Mesenchymal stem cell (in vitro differentiated cells and primary cell): Measurements from ENCODE around the gene TLX2.

ENCODE experiments used
- DNase-seq: peaks from one replicate; pipeline ENCODE4 v3.0.0-alpha.2; 2013
- H2AFZ ChIP-seq: one replicate; pipeline ENCODE4 v1.6.1; 2013; ENCODE audit warnings: low read depth, mild to moderate bottlenecking, control low read depth, inconsistent platforms, low read length, moderate library complexity
- H2AK5ac ChIP-seq: 2 replicates; pipeline ENCODE4 v1.6.1; 2013; ENCODE audit warnings: low read length, moderate library complexity, mild to moderate bottlenecking, inconsistent platforms; ENCODE audit not compliant: severe bottlenecking
- H2BK120ac ChIP-seq: one replicate; pipeline ENCODE4 v1.6.1; 2013; ENCODE audit warnings: low read depth, mild to moderate bottlenecking, inconsistent platforms, low read length, moderate library complexity
- H2BK12ac ChIP-seq, 2 experiments: one replicate each; pipeline ENCODE4 v1.6.1; 2013; ENCODE audit warnings: inconsistent platforms in 2 of 2, low read length in 2 of 2, mild to moderate bottlenecking in 2 of 2, moderate library complexity in 2 of 2, control low read depth in 1 of 2
- H2BK15ac ChIP-seq: one replicate; pipeline ENCODE4 v1.6.1; 2013; ENCODE audit warnings: mild to moderate bottlenecking, low read depth, inconsistent platforms; ENCODE audit not compliant: poor library complexity, severe bottlenecking
- H2BK5ac ChIP-seq: 2 replicates; pipeline ENCODE4 v1.6.1; 2013; ENCODE audit warnings: low read depth, mild to moderate bottlenecking, low read length, control low read depth, inconsistent platforms; ENCODE audit not compliant: poor library complexity, severe bottlenecking
- H3K14ac ChIP-seq, 2 experiments: one replicate each; pipeline ENCODE4 v1.6.1; 2013; ENCODE audit warnings: inconsistent platforms in 2 of 2, low read length in 2 of 2, control low read depth in 1 of 2, mild to moderate bottlenecking in 1 of 2, moderate library complexity in 1 of 2
- H3K18ac ChIP-seq, 2 experiments: one replicate each; pipeline ENCODE4 v1.6.1; 2013; ENCODE audit warnings: inconsistent platforms in 2 of 2, low read length in 2 of 2, control low read depth in 1 of 2, low read depth in 1 of 2, mild to moderate bottlenecking in 1 of 2
- H3K23ac ChIP-seq, 2 experiments: one replicate each; pipeline ENCODE4 v1.6.1; 2013; ENCODE audit warnings: inconsistent platforms in 2 of 2, low read length in 2 of 2, mild to moderate bottlenecking in 2 of 2, moderate library complexity in 2 of 2, control low read depth in 1 of 2
- H3K27ac ChIP-seq: 2 replicates; pipeline ENCODE4 v1.5.1; 2013; ENCODE audit warnings: mild to moderate bottlenecking, moderate library complexity, low read length, control low read depth, inconsistent platforms; ENCODE audit not compliant: poor library complexity, severe bottlenecking
- H3K27me3 ChIP-seq, 2 experiments: 2 replicates each; pipeline versions ENCODE4 v1.6.1 to v1.7.0; 2013; ENCODE audit warnings: low read length in 2 of 2, mild to moderate bottlenecking in 2 of 2, moderate library complexity in 2 of 2, control low read depth in 1 of 2, inconsistent platforms in 1 of 2; ENCODE audit not compliant: control insufficient read depth in 1 of 2, insufficient read depth in 1 of 2
- H3K36me3 ChIP-seq, 2 experiments: 2 replicates each; pipeline versions ENCODE4 v1.6.1 to v1.7.0; 2013; ENCODE audit warnings: low read length in 2 of 2, control low read depth in 1 of 2, inconsistent platforms in 1 of 2, low read depth in 1 of 2, mild to moderate bottlenecking in 1 of 2; ENCODE audit not compliant: insufficient read depth in 2 of 2, control insufficient read depth in 1 of 2
- H3K4ac ChIP-seq, 2 experiments: one replicate each; pipeline ENCODE4 v1.6.1; 2013; ENCODE audit warnings: inconsistent platforms in 2 of 2, low read length in 2 of 2, mild to moderate bottlenecking in 2 of 2, moderate library complexity in 2 of 2, control low read depth in 1 of 2, low read depth in 1 of 2
- H3K4me1 ChIP-seq: 2 replicates; pipeline ENCODE4 v1.6.1; 2013; ENCODE audit warnings: low read depth, low read length, control low read depth; ENCODE audit not compliant: control insufficient read depth, insufficient read depth
- H3K4me2 ChIP-seq: 2 replicates; pipeline ENCODE4 v1.6.1; 2013; ENCODE audit warnings: low read length, mild to moderate bottlenecking, inconsistent platforms; ENCODE audit not compliant: poor library complexity, severe bottlenecking
- H3K4me3 ChIP-seq, 2 experiments: 2 replicates each; pipeline versions ENCODE4 v1.5.1 to v1.7.0; 2013; ENCODE audit warnings: low read length in 2 of 2, mild to moderate bottlenecking in 2 of 2, control low read depth in 1 of 2, low read depth in 1 of 2; ENCODE audit not compliant: insufficient read depth in 1 of 2
- H3K79me1 ChIP-seq: replicated peaks from 2 replicates; pipeline ENCODE4 v1.6.1; 2013; ENCODE audit warnings: mild to moderate bottlenecking, control low read depth, low read length, inconsistent platforms; ENCODE audit not compliant: poor library complexity, severe bottlenecking
- H3K9ac ChIP-seq: 2 replicates; pipeline ENCODE4 v1.7.0; 2013; ENCODE audit warnings: mild to moderate bottlenecking, low read length, moderate library complexity
- H3K9me3 ChIP-seq: 2 replicates; pipeline ENCODE4 v1.7.0; 2013; ENCODE audit warnings: mild to moderate bottlenecking, low read length; ENCODE audit not compliant: control insufficient read depth
- H4K8ac ChIP-seq: one replicate; pipeline ENCODE4 v1.6.1; 2013; ENCODE audit warnings: inconsistent platforms, mild to moderate bottlenecking, low read length, moderate library complexity
- H4K91ac ChIP-seq: one replicate; pipeline ENCODE4 v1.6.1; 2013; ENCODE audit warnings: mild to moderate bottlenecking, low read length, inconsistent platforms
- WGBS: methylation state at CpG from one replicate; pipeline ENCODE4 v1.1.7; 2013; ENCODE audit warnings: mixed read lengths; 5-methylcytosine and 5-hydroxymethylcytosine counted together

TLX2 gene

DNA sequence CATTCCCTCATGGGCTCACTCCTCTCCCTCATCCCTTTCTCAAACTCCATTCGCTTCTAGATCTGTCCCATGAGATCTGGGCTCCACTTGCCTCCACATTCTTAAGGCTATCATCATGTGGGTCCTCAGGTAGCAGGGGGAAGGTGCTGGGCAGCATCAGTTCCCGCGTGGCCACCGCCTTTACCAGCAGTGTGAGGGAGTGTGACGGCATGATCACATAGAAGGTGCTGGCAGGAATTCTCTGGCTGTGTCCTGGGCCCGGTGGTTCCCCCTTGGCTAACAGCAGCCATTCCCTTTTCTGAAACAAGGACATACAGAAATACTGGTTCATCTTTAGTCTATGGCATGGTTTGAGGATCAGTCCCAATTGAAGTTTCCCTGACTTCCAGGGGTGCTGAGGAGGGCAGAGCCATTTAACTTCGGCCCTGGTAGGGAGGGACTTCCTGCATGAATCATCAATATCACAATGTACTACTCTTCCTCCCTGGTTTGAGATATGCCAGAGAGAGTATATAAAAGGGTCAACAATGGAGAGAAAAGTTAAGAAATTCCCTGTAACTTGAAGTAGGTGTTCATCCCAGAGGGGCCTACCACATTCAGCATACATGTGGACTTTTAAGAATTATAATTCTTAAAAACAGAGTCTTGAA, 48.0 kb downstream of the TLX2 start:
- peaks cover 0 to 8% of the 10 kb centered on the region in 2 experiments for H3K36me3 ChIP-seq
- H3K14ac ChIP-seq = peak overlapping the region in 1 of 2 experiments; percentile 53
- peak overlapping the region; percentile 27 for H4K8ac ChIP-seq
- no peaks in the 10 kb centered on the region for H3K9me3 ChIP-seq
- no peak overlapping the region for H3K9ac ChIP-seq
- H2BK5ac ChIP-seq = no peak overlapping the region
- H3K4me2 ChIP-seq = no peak overlapping the region
- peaks cover 3% of the 10 kb centered on the region for H3K79me1 ChIP-seq
- peak overlapping the region in 1 of 2 experiments; percentile 45 for H2BK12ac ChIP-seq
- no peak overlapping the region for H3K4ac ChIP-seq
- no peak overlapping the region for H2AFZ ChIP-seq
- peak overlapping the region; percentile 31 for H4K91ac ChIP-seq
- no peak overlapping the region for H3K27ac ChIP-seq
- no peak overlapping the region for H3K4me3 ChIP-seq
- DNase-seq = no peak
- no peak overlapping the region for H2BK15ac ChIP-seq
- peak overlapping the region in 1 of 2 experiments; percentile 50 for H3K18ac ChIP-seq
- H3K23ac ChIP-seq = no peak overlapping the region
- no peak overlapping the region for H2AK5ac ChIP-seq
- no peaks in the 10 kb centered on the region for H3K27me3 ChIP-seq
- H3K4me1 ChIP-seq = peaks cover 8% of the 10 kb centered on the region
- no peak overlapping the region for H2BK120ac ChIP-seq
- WGBS = 91% methylated on average over 6 of the region's 7 CpGs

DNA sequence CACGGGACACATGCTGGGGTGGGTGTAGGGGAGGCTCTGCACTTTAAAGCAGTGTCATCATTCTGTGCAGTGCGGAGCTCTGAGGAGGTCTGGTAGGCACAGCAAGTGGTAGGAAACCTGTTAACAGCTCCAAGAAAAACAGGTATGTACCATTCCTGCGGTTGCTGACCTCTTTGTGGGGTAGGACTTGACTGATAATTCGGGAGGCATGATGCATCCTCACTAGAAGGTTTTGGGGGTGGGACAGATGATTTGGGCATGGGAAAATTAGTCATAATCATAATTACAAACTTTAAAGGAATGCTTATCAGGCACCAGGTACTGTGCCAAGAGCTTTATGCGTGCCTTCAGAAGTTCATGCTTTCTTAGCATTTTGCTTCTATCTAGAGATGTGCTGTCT, 50.0 kb downstream of the TLX2 start:
- H2BK12ac ChIP-seq = no peak overlapping the region
- no peak overlapping the region for H2BK15ac ChIP-seq
- H3K9me3 ChIP-seq = no peaks in the 10 kb centered on the region
- no peak overlapping the region for H3K4ac ChIP-seq
- H3K18ac ChIP-seq = no peak overlapping the region
- H2BK5ac ChIP-seq = no peak overlapping the region
- no peak overlapping the region for H3K9ac ChIP-seq
- H4K8ac ChIP-seq = no peak overlapping the region
- no peak overlapping the region for H3K23ac ChIP-seq
- peaks cover 8% of the 10 kb centered on the region for H3K4me1 ChIP-seq
- no peak overlapping the region for H3K14ac ChIP-seq
- no peak overlapping the region for H4K91ac ChIP-seq
- no peak overlapping the region for H2BK120ac ChIP-seq
- H2AK5ac ChIP-seq = no peak overlapping the region
- H3K4me2 ChIP-seq = peak overlapping the region; percentile 14
- no peaks in the 10 kb centered on the region for H3K36me3 ChIP-seq
- whole genome bisulfite sequencing = 89% methylated on average over 4 of the region's 5 CpGs
- H3K27ac ChIP-seq = no peak overlapping the region
- H3K79me1 ChIP-seq = no peaks in the 10 kb centered on the region
- H2AFZ ChIP-seq = no peak overlapping the region
- H3K27me3 ChIP-seq = no peaks in the 10 kb centered on the region
- no peak overlapping the region for H3K4me3 ChIP-seq
- DNase-seq = no peak

DNA sequence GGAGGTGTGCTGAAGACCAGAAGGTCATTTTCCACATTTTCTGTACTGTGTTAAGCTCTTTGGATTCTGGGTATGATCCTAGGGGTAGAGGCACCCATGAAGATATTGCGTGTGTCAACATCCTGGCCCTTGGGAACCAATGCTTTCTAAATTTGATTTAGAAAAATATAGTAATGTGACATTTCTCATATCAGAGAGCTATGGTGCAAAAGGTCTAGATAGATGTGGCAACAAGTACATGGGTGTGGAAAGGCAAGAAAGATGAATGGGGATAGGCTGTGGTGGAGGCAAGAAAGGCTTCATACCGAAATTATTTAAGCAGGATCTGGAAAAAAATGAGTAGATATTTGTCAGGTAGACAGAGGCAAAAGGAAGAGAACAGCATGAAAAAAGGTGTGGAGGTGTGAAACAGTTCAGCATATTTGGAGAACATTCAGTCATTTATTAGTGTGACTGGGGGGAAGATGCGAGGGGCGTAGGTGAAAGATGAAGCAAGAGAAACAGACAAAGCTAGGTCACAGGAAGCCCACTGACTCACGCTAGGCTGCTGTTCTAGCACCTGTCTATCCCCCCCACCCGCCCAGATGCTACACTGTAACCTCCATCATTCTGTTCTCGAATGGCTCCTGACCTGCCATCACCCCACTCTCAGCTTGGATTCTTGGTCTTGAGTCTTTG, 52.0 kb downstream of the TLX2 start:
- Histone ChIP-seq H3K4me3 (no peak overlapping the region), H3K27me3 (no peaks in the 10 kb centered on the region), H3K4ac (no peak overlapping the region), H3K9me3 (no peaks in the 10 kb centered on the region), H3K4me2 (no peak overlapping the region), H3K23ac (no peak overlapping the region), H2BK5ac (no peak overlapping the region), H3K9ac (no peak overlapping the region), H3K14ac (no peak overlapping the region), H2AK5ac (peak overlapping the region; percentile 77), H2BK120ac (no peak overlapping the region), H3K27ac (peak overlapping the region; percentile 17), H3K79me1 (no peaks in the 10 kb centered on the region), H3K4me1 (peaks cover 2% of the 10 kb centered on the region), H2BK12ac (no peak overlapping the region), H3K18ac (peak overlapping the region in 1 of 2 experiments; percentile 4), H3K36me3 (no peaks in the 10 kb centered on the region), H4K8ac (no peak overlapping the region), H2AFZ (no peak overlapping the region), H2BK15ac (no peak overlapping the region), H4K91ac (no peak overlapping the region)
- DNase-seq = no peak
- 85% methylated on average over 7 of the region's 7 CpGs for WGBS

DNA sequence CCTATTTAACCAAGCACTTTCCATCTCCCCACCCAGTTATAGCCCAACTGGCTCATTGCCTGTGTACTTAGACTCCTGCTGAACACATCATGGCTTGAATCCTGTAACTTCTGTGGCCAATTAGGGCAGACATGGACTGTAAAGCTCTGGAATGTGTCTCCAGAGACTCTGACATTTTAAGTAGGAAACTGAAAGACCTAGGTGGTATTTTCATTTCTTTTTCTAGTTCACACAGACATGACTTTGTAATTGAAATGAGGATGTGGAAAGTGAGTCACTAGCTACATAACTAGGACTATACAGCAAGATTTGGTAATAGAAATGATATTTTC, 52.5 kb downstream of the TLX2 start:
- Histone ChIP-seq H2BK120ac (no peak overlapping the region), H3K27me3 (no peaks in the 10 kb centered on the region), H4K91ac (no peak overlapping the region), H3K79me1 (no peaks in the 10 kb centered on the region), H4K8ac (peak overlapping the region; percentile 49), H3K18ac (peak overlapping the region in 1 of 2 experiments; percentile 4), H2AK5ac (no peak overlapping the region), H2AFZ (no peak overlapping the region), H3K4ac (no peak overlapping the region), H3K14ac (no peak overlapping the region), H2BK5ac (no peak overlapping the region), H3K23ac (no peak overlapping the region), H3K36me3 (no peaks in the 10 kb centered on the region), H3K4me3 (no peak overlapping the region), H3K9ac (no peak overlapping the region), H3K4me2 (no peak overlapping the region), H2BK12ac (no peak overlapping the region), H3K27ac (peak overlapping the region; percentile 17), H3K4me1 (peaks cover 2% of the 10 kb centered on the region), H2BK15ac (no peak overlapping the region), H3K9me3 (no peaks in the 10 kb centered on the region)
- peak; percentile 47 for DNase-seq
